GM21515 (cell line): ENCODE results near the gene LRIG1.

Experiments
- ATAC-seq: cut with Tn5 transposase; IDR thresholded peaks from one replicate; pipeline ENCODE4 v1.9.1; 2021; ENCODE audit not compliant: unreplicated experiment

The LRIG1 gene

DNA sequence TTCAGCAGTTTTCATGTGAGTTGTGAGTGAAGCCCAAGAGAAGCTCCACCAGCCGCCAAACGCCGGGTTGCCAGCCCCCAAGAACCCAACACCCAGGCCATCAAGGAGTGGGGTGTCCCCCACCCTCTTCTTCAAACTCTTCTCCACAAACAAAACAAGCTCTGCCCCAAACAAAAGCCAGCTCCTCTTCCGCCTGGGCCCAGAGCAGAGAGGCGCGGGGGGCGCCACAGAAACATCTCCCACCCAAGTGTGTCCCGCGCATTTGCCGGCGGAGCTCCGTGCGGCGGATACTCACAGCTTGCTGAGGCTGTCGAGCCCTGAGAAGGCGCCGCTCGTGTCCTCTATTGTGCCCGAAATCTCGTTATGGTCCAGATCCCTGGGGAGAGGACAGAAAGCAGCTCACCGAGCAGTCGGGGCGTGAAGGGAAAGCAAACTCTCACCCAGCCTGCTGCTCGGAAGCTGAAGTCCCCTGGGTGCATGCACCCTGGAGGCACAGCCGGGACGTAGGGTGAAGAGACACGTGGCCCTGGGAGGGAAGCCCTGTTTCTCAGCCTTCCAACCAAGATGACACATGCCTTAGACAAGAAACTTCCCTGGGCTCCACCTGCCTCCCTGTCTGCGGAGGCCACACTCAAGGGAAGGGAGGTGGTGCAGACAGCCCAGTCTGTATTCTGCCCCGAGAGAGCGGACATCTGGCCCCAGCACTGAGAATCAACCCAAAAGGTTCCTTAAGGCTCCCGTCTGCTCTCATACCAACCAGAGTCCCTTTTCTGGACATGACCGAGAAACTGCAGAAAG lies 95.7 kb downstream of the LRIG1 start:
- ATAC-seq: no peak

DNA sequence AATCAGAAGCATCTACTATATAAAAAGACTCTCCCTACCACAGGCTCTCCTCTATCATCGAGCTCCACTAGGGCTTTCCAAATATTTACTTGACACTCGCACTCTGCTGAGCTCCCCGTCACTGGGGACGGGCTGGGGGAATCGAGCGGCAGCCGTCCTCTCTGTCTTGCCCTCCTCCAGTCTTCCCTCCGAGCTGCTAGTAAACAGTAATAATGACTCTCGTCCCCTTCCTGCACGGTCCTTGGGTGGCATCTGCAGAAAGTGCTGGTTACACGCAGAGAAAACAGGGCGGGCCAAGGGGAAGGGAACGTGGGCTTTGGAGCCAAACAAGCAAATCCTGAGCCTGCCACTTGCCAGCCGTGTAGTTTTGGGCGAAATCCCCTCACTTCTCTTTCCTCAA lies 96.6 kb downstream of the LRIG1 start:
- no peak for ATAC-seq

DNA sequence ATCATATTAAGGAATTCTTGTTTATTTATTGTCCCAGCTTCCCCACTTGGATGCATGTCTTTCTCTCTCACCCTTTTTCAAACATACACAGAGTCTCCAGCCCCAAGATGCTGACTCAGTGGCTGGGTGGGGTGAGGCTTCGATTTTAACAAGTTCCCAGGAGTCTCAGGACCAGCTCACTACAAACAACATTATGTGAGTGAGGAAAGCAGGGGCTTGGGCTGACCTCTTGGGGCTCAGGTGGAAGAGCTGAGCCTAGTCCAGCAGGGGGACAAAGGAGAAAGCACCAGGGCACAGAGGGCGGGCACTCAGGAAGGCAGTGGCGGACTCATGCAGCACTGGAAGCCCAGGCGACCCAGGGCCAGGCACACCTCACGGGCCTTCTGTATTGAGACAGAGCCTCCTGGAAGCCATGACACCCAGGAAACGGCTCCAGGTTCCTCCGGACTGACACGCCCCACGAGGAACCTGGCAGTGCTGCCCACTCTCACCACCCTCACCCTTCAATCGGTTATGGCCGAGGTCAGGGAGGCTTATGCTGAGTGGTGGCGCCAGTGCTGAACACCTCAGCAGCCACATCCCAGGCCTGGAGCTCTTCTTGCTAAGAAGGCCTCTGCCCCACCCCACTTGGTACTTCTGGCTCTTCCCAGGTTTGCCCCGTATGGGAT lies 97.4 kb downstream of the LRIG1 start:
- ATAC-seq: no peak

DNA sequence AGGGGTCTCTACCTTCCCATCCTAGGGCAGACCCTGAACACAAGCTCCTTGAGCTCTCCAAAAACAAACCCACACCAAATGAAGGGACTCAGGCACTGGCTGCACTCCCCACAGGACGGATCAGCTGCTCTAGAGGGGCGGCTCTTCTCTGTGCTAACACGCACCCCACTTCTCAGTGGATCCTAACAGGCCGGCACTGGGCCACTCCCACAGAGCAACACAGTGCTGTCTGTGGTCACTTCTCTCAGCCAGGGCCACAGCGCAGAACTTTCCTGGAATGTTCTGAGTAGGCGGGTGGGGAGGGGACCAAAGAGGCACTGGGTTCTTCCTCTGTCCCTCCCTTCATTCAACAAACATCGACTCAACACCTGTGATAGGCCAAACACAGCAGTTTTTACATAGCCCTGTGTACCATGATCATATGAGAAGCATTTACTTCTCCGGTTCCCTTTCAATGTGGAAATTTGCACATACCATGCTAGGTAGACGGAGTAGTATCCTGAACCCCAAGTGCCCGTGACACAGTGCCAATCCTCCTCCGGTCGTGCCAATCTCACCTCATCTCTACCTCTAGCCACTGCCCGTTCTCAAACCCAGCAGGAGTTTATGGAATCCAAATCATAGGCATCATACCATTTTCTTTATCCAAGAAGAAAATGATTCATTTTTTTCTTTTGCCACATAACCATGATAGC lies 98.1 kb downstream of the LRIG1 start:
- ATAC-seq: no peak

DNA sequence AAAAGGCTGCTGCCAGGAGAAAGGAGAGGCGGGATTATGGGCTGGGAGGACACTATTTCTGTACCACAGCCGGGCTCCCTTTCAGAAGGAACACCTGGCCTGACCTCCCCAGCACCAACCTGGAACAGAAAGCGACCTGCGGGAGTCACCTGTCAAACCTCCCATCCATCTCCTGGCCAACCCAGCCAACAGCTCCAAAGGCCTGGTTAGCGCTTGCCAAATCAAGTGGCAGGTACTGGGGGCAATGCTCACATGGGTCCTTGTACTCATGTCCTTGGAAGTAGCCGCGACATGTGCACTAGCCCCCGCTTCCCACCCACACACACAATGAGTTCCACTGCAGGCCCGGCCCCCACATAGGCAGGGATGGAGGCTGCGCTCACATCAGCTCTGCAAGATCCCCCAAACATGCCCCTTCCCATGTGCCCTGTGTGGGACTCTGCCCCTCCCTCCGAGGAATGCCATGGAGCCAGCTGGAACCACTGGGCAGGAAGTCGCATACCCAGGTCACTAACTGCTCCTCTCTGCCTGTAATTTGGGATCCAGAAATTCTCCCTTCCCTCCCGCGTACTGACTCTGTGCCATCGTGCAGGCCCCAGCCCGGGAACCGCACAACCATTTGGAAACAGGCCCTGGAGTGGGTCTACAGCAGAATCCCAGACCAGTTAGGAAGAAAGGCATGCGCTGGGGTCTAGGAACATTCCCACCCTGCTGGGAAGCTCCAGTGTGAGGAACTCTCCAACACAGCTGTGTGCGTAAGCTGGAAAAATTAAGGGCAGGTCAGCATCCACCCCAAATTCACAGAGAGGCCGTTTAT lies 98.9 kb downstream of the LRIG1 start:
- no peak for ATAC-seq

DNA sequence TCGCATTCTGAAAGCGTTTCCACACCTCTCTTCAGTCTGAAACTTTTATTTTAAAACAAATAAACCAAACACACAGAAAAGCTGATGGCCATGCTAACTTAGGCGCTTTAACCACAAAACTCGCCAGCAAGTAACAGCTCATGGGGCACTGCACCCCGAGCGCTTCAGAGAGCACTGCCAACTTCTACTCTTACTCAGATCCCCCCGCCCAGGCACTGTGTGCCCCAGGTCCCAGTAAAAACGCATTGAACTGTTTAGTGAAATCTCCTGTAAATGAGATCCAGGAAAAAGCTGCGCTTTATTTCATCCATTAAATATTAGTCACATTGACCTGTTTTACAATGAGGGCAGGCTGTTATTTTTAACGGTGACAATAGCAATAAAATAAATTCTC lies 99.7 kb downstream of the LRIG1 start:
- ATAC-seq: no peak

DNA sequence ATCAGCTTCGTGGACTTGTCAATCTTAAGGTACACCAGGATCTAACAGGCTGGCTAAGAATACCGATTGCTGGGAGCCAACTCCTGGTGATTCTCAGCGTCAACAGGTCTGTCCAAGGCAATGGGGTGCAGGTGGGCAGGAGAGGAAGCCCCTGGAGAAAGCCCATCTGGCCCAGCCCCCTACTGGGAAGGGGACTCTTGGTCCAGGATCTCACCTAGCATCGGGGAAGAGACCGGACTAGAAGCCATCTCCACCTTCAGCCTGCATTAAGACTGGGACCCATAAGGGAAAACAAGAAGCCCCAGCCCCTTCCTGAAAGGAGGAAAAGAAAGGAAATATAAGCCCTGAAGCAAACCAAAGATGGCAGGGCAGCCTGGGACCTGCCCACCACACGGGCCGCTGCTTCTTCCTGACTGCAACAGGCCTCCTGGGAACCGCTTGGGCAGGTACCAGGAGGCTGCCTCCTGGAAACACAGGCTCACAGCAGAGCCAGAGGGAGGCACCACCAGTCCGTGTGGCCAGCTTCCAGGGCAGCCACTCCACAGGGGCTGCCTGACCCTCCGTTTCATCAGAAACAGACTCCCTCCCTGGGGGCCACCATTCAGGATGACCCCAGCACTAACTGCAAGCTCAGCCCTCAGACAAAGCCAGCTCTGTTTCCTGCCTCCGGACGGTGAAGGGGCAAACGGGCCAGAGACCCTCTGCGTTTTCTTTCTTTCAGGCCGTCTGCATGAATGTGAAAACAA lies 100.2 kb downstream of the LRIG1 start:
- no peak for ATAC-seq

DNA sequence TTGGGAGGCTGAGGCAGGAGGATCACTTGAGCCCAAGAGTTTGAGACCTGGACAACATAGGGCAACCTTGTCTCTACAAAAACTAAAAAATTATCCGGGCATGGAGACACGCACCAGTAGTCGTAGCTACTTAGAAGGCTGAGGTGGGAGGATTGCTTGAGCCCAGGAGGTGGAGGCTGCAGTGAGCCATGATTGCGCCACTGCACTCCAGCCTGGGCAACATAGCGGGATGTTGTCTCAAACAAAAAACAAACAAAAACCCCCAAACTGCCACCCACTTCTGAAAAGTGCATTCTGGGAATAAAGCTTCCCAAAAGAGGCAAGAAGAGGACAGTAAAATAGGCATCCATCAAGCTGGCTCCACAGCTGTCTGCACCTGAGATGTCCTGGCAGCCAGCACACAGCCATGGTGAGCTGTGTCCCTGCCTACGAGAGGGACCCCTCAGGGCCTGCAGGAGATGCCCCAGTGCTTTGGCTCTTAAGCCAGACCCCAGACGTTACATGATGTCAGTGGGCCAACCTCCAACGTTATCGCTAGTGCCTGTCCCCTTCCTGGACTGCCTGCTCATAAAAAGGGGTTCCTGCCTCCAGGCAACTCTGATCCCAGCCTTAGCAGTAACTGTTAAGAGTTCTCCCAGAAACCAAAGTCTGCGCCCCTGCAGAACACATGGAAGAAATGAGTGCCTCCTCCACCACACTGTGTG lies 101.1 kb downstream of the LRIG1 start:
- no peak for ATAC-seq

DNA sequence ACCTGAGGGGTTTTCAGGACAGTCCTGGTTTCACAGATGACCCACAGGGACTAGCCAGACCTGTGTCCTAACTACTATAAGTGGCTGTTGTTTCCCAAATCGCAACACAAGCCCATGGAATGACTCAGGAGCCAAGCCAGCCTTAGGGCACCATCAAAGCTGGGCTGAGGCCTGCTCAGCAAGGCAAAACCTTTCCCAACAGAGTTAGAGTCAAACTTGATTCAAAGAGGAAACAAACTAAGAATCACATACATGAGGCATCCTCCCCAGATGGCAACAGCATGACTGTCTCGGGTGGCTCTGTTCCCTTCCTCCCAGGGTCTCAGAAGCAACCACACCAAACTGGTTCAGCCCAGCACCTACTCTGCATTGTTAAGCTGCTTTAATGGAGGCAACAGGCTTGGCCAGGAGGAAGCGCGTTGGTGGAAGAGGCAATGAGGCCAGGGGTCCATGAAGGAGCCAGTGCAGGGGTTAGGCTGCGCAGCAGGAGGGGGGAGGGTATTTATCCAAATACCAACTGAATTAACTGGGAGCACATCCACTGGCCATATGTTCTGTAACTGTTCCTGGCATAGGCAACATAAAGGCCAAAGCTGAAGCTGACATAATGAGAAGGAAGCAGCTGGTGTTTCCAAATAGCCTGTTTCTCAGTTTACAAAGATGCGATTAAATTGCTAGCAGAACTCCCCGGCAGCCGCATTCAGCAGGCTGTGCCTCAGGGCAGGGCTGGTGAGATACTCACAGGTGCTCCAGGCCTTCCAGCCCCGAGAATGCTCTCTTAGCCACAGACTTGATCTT lies 102.4 kb downstream of the LRIG1 start:
- ATAC-seq: no peak

DNA sequence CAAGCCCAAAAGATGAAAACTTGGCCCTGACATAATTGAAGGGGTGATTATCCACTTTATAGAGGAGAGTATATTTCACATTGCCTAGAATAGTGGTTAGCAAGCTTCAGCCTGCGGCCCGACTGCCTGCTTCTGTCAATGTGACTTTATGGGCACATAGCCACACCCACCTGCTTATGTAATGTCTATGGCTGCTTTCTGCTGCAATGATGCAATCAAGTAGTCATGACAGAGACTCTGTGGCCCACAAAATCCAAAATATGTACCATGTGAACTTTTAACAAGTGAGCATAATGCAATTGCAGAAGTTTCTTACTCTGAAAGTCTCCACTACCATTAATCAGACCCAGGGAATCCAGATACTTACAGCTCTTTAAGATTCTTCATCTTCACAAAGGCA lies 103.1 kb downstream of the LRIG1 start:
- ATAC-seq: no peak

DNA sequence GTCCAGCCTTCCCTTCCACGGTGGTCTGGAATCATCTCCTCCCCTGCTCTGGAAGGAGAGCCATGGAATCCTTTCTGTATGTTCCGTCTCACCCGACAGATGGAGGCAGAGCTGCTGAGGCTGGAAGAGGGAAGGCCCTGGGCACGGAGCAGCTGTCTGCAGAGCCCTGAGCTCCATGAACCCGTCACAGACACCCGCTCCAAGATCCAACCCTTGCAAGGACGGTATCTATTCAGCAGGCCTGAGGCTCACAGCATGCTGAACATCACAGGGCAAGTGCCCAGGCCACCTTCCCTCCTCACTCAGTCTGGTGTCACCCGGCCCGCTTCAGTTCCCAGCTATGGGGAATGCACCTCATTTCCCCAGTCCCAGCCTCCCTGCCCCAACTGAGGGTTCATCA lies 103.9 kb downstream of the LRIG1 start:
- ATAC-seq: no peak

DNA sequence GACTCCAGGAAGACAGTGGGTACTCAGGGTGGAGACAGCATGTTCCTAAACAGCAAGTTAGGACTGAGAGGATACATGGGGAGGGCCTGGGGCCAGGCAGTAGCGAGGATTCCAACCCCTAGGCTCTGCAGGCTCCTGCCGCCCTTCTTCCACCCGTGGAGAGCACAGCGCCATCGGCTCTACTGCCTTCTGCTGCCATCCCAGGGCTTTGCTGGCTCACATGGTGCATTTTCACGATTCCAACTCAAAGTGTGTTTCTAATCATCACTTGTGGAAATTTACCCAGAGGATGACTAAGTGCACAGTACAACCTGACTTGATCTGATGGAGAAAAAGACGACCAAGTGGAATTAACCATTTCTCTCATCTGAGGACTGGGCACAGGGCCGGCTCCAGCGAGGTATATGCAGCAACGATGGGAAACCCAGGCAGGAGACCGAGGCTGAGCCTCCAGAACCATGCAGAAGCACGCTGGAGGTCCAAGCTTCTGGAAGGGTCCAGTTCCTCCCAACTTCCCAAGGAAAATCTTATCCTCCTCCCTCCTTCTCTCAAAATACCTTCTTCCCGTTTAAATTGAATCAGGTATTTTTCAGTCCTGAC lies 104.6 kb downstream of the LRIG1 start:
- ATAC-seq: no peak

DNA sequence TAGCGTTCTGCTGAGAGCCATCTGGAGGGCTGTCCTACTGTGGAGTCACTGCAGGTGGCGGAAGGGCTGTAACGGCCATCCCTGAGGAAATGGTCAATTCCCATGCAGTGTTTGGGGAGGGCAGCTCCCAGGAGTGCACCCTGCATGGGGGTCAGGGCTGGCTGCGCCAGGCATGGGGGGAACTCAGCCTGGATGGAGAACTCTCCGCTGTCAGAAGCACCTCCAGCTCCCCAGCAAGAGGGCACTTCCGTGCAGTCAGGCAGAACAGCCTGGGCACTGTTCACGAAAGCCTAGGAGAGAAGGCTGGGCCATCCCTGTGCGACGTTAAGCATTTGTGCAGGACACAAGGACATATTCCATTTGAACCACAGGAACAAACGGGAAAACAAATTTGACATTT lies 105.2 kb downstream of the LRIG1 start:
- no peak for ATAC-seq

DNA sequence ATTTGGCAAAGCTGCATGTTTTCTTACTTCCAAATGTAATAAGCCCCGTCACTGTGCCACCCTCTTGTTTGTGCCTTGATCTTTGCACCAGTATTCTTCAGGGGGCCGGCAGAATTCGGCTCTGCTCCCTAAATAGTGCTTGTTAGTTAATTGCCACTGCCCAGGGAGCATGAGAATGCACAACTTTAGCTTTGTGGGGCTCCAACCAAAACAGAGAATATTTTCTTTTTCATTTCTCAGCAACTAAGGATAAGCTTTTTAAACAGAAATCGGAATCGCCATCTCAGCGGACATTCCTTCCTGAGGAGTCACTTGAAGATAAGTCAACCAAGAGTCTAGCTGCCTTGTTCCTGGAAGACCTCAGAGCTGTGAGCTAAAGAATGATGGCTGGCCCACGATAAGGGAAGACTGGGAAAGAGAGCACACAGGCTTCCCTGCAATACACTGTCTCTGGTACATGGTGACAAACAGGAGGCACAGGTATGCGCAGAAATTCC lies 106.0 kb downstream of the LRIG1 start:
- ATAC-seq: no peak

DNA sequence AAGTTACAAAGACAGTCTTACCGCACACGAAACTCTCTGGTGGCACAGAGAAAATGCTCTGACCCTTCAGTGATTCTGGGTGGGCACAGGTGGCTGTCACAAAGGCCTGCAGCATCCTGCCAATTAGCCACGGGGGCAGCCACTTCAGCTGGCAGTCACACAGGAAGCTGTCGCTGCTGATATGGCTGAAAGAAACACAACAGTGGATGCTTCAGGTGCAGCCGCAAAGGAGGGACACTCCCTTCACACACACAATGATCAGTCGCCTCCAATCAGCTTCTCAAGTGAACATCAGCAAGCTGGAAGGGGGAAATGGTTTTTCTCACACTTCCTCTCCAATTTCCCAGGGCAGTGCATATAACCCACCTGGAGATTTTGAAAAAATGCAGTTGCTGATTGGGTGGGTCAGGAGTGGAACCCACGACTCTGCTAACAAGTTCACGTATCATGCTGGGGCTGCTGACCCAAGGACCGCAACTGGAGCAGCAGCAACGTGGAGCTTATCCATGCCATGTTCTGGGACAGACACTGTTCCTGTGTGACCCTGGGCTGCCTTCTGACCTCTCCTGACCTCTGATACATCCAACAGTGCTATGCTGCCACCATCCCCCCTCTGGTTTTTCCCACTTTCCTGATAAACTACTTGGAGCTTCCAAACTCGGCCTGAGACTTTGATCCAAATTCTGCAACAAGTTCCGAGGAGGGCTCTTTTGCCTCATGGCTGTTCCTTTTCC lies 106.6 kb downstream of the LRIG1 start:
- ATAC-seq: peak; percentile 74

DNA sequence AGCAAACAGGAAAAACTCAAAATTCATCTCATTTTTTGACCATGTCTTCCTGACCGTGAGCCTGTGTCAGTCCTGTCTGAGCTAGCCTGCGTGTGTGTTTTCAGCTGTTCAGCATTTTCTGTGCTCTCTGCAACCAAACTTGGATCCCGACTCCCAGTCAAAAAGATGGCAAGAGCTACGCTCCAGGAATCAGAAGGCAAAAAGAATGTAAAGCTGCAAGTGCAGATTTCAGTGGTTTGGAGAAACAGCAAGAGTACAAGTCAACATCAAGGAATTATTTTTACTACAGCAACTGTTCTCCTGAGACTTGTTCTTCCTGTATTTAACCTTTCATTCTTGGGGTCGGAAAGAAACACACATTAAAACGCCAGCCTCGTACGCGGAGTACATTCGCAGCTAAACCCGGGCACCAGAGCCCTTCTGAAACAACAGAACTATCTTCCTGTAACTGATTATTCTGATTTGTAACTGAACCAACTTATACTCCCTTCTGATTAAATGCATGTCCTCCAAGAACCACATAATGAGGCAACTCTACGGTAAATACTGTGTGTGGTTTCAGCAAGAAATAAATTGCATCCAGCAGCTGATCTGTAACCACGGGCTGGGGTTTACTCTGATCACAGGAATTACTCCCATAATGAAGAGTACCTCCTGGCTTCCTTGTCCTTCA lies 107.4 kb downstream of the LRIG1 start:
- peak; percentile 14 for ATAC-seq

DNA sequence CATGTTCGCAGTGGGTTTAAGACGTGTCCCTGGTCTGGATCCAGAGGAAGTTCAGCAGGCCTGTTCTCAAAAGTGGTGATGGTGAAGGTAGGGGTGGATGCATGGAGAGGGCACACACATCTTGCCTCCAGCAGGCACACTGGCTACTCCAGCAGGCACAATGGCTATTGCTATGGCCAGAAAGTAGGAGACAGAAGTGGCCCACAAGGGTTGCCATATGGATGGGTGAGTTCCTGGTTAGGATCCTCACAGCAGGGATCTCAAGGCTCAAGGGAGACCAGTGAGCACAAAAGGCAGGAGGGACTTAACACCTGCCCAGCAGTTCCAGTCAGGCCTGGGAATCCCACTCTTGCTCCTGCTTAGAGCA lies 107.9 kb downstream of the LRIG1 start:
- no peak for ATAC-seq
